Islet of Langerhans (tissue), 1 donor: Measurements from ENCODE around the gene MUC4.
"Not testable (repeated sequence)": the region's sequence is repeated elsewhere in the genome, so short reads cannot be mapped to it uniquely, and the experiment has no call there.

Source experiments
- FAIRE-seq: peaks from one replicate; lab custom pipeline; 2011; peaks lifted over from hg19 to GRCh38; lab: Jason Lieb, UNC

Gene MUC4

GRCh38 chr3:195758721-195759353, 52.9 kb downstream of the MUC4 start:
- no peak for FAIRE-seq

- no peak for FAIRE-seq
Observed at GRCh38 chr3:195757827-195758226, 53.9 kb downstream of the MUC4 start.

- no peak for FAIRE-seq
Observed at GRCh38 chr3:195757438-195757770, 54.3 kb downstream of the MUC4 start.

GRCh38 chr3:195755791-195756676, 55.7 kb downstream of the MUC4 start:
- no peak for FAIRE-seq

- FAIRE-seq = no peak
Observed at GRCh38 chr3:195755391-195755790, 56.3 kb downstream of the MUC4 start.

- FAIRE-seq = no peak
Observed at GRCh38 chr3:195754906-195755305, 56.8 kb downstream of the MUC4 start.

- no peak for FAIRE-seq
Observed at GRCh38 chr3:195754141-195754540, 57.6 kb downstream of the MUC4 start.

- no peak for FAIRE-seq
Observed at GRCh38 chr3:195753581-195753980, 58.1 kb downstream of the MUC4 start.

- no peak for FAIRE-seq
Observed at GRCh38 chr3:195752546-195753331, 59.0 kb downstream of the MUC4 start.

- FAIRE-seq = no peak
Observed at GRCh38 chr3:195752066-195752465, 59.7 kb downstream of the MUC4 start.

- no peak for FAIRE-seq
Observed at GRCh38 chr3:195751560-195751959, 60.2 kb downstream of the MUC4 start.

GRCh38 chr3:195750797-195751520, 60.8 kb downstream of the MUC4 start:
- no peak for FAIRE-seq

GRCh38 chr3:195749101-195749500, 62.6 kb downstream of the MUC4 start:
- FAIRE-seq = not testable (repeated sequence)

GRCh38 chr3:195748661-195749060, 63.1 kb downstream of the MUC4 start:
- FAIRE-seq = no peak

- FAIRE-seq = no peak
Observed at GRCh38 chr3:195746751-195747150, 65.0 kb downstream of the MUC4 start.

- no peak for FAIRE-seq
Observed at GRCh38 chr3:195746346-195746745, 65.4 kb downstream of the MUC4 start.

- FAIRE-seq = no peak
Observed at GRCh38 chr3:195744437-195744836, 67.3 kb downstream of the MUC4 start.

- FAIRE-seq = no peak
Observed at GRCh38 chr3:195739561-195740111, 72.1 kb downstream of the MUC4 start.

- FAIRE-seq = no peak
Observed at GRCh38 chr3:195738274-195739044, 73.3 kb downstream of the MUC4 start.

- not testable (repeated sequence) for FAIRE-seq
Observed at GRCh38 chr3:195737782-195738181, 73.9 kb downstream of the MUC4 start.

- FAIRE-seq = no peak
Observed at GRCh38 chr3:195736866-195737490, 74.8 kb downstream of the MUC4 start.
